A673 (cell line): Measurements from ENCODE around the gene BCL2L1.

ENCODE experiments used
- EZH2 ChIP-seq: fragments of 200-600 bp; sonication (generic); IDR thresholded peaks from 2 replicates; pipeline ENCODE4 v1.6.1; 2017; ENCODE audit warnings: borderline replicate concordance, low read depth, mild to moderate bottlenecking, mixed read lengths, antibody characterized with exemption, low read length; ENCODE audit not compliant: poor library complexity, severe bottlenecking
- TF ChIP-seq, protein P1 (sequence below): fragments of 300-800, 200-600 bp; sonication (generic); conservative IDR thresholded peaks from 2 replicates; pipeline ENCODE4 v1.5.1; 2017; ENCODE audit warnings: low read depth, mild to moderate bottlenecking, antibody characterized with exemption, low read length, moderate library complexity, mixed read lengths

DNA sequence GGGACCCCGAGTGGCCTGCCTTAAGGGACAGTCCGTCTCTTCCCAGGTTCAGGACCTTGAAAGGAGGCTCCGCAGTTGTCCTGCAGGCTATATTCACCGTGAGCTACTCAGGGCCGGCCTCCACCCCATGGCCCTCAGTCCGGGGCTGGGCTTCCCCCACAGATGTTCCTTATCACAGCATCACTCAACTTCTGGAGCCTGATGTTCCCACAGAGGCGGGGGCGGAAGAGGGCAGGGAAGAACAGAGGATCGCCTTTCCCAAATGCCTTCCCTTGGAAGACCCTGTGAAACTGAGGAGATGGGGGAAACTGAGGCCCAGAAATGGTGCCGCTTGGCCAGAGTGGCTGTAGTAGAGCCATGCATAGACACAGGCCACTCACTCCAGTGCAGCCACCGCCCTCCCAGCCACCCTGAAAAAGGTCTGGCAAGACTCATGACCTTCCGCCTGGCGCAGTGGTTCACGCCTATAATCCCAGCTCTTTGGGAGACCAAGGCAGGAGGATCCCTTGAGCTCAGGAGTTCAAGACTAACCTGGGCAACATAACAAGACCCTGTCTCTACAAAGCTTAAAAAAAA lies 89.2 kb downstream of the BCL2L1 start:
- TF ChIP-seq, protein P1, sequence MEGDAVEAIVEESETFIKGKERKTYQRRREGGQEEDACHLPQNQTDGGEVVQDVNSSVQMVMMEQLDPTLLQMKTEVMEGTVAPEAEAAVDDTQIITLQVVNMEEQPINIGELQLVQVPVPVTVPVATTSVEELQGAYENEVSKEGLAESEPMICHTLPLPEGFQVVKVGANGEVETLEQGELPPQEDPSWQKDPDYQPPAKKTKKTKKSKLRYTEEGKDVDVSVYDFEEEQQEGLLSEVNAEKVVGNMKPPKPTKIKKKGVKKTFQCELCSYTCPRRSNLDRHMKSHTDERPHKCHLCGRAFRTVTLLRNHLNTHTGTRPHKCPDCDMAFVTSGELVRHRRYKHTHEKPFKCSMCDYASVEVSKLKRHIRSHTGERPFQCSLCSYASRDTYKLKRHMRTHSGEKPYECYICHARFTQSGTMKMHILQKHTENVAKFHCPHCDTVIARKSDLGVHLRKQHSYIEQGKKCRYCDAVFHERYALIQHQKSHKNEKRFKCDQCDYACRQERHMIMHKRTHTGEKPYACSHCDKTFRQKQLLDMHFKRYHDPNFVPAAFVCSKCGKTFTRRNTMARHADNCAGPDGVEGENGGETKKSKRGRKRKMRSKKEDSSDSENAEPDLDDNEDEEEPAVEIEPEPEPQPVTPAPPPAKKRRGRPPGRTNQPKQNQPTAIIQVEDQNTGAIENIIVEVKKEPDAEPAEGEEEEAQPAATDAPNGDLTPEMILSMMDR, result no peak
- TF ChIP-seq EZH2, result no peak
